Neural cell (in vitro differentiated cells): Measurements from ENCODE around the gene SLC35B2. TPM values are rescaled to one million over a fixed set of nuclear protein-coding genes. Genes with fewer than 3 reads are reported as not detected.

Experiments used
- H2AFZ ChIP-seq: fragments of 200-600, 300-800 bp; sonication (generic), shearing (Covaris generic); 2 replicates; pipeline ENCODE4 v1.6.0; 2014; ENCODE audit warnings: low read depth, mild to moderate bottlenecking, antibody characterized with exemption, low read length, moderate library complexity
- H3F3A ChIP-seq: fragments of 200-600 bp; shearing (Covaris generic); 2 replicates; pipeline ENCODE4 v1.6.1; 2016; ENCODE audit warnings: mild to moderate bottlenecking, moderate library complexity, mixed read lengths, antibody characterized with exemption, low read length; ENCODE audit not compliant: insufficient read depth, poor library complexity, severe bottlenecking
- H3K27ac ChIP-seq: fragments of 200-600, 300-800 bp; sonication (generic), shearing (Covaris generic); 2 replicates; pipeline ENCODE4 v1.5.1; 2014; ENCODE audit warnings: mild to moderate bottlenecking, low read length, moderate library complexity
- H3K27me3 ChIP-seq: fragments of 300-800, 200-600 bp; sonication (generic), shearing (Covaris generic); 2 replicates; pipeline ENCODE4 v1.6.0; 2014; ENCODE audit warnings: mild to moderate bottlenecking, low read depth, low read length, moderate library complexity; ENCODE audit not compliant: insufficient read depth
- H3K36me3 ChIP-seq: fragments of 300-800, 200-600 bp; sonication (generic), shearing (Covaris generic); 2 replicates; pipeline ENCODE4 v1.5.1; 2014; ENCODE audit warnings: mild to moderate bottlenecking, antibody characterized with exemption, low read length, moderate library complexity; ENCODE audit not compliant: insufficient read depth
- H3K4me2 ChIP-seq: fragments of 300-800, 200-600 bp; sonication (generic), shearing (Covaris generic); 2 replicates; pipeline ENCODE4 v1.6.0; 2014; ENCODE audit warnings: mild to moderate bottlenecking, low read length
- H3K4me3 ChIP-seq: fragments of 300-800, 200-600 bp; sonication (generic), shearing (Covaris generic); 2 replicates; pipeline ENCODE4 v1.5.1; 2014; ENCODE audit warnings: mild to moderate bottlenecking, low read length, moderate library complexity
- H3K79me2 ChIP-seq: fragments of 200-600 bp; shearing (Covaris generic); replicated peaks from 2 replicates; pipeline ENCODE4 v1.6.0; 2014; ENCODE audit warnings: mild to moderate bottlenecking, low read length, moderate library complexity; ENCODE audit not compliant: insufficient read depth
- H3K9ac ChIP-seq: fragments of 300-800, 200-600 bp; sonication (generic), shearing (Covaris generic); 2 replicates; pipeline ENCODE4 v1.6.1; 2016; ENCODE audit warnings: mild to moderate bottlenecking, low read length, mixed read lengths
- H3K9me2 ChIP-seq: fragments of 200-600 bp; shearing (Covaris generic); 2 replicates; pipeline ENCODE4 v1.6.1; 2016; ENCODE audit warnings: mild to moderate bottlenecking, low read length, mixed read lengths; ENCODE audit not compliant: insufficient read depth
- H3K9me3 ChIP-seq: fragments of 200-600, 300-800 bp; sonication (generic), shearing (Covaris generic); 2 replicates; pipeline ENCODE4 v1.6.1; 2016; ENCODE audit warnings: mild to moderate bottlenecking, mixed run types, low read length, moderate library complexity, mixed read lengths
- H4K20me1 ChIP-seq: fragments of 200-600 bp; shearing (Covaris generic); 2 replicates; pipeline ENCODE4 v1.6.1; 2016; ENCODE audit warnings: mild to moderate bottlenecking, mixed run types; ENCODE audit not compliant: insufficient read depth
- CTCF ChIP-seq: fragments of 450-650 bp; IDR thresholded peaks from 2 replicates; pipeline ENCODE4 v1.5.1; 2014; ENCODE audit warnings: antibody characterized with exemption, mild to moderate bottlenecking, moderate library complexity; ENCODE audit not compliant: poor library complexity, severe bottlenecking
- EP300 ChIP-seq: fragments of 450-650 bp; conservative IDR thresholded peaks from 2 replicates; pipeline ENCODE4 v1.6.1; 2014; ENCODE audit warnings: antibody characterized with exemption, mild to moderate bottlenecking, moderate library complexity; ENCODE audit not compliant: poor library complexity, severe bottlenecking
- EZH2 ChIP-seq: fragments of 200-600, 300-800 bp; shearing (Covaris generic), sonication (generic); IDR thresholded peaks from 2 replicates; pipeline ENCODE4 v1.6.1; 2014; ENCODE audit warnings: antibody characterized with exemption, low read length, borderline replicate concordance, mild to moderate bottlenecking; ENCODE audit not compliant: insufficient read depth, poor library complexity, severe bottlenecking
- MXI1 ChIP-seq: fragments of 450-650 bp; conservative IDR thresholded peaks from 2 replicates; pipeline ENCODE4 v1.6.1; 2014; ENCODE audit warnings: antibody characterized with exemption, mild to moderate bottlenecking; ENCODE audit not compliant: poor library complexity, severe bottlenecking
- POLR2AphosphoS5 ChIP-seq: IDR thresholded peaks from 2 replicates; pipeline ENCODE4 v1.6.1; 2012
- RAD21 ChIP-seq: fragments of 450-650 bp; conservative IDR thresholded peaks from 2 replicates; pipeline ENCODE4 v1.6.1; 2014; ENCODE audit warnings: antibody characterized with exemption, mild to moderate bottlenecking, moderate library complexity
- SMC3 ChIP-seq: fragments of 450-650 bp; conservative IDR thresholded peaks from 2 replicates; pipeline ENCODE4 v1.6.1; 2014; ENCODE audit warnings: antibody characterized with exemption, mild to moderate bottlenecking, moderate library complexity; ENCODE audit not compliant: poor library complexity
- TAF1 ChIP-seq: IDR thresholded peaks from 2 replicates; pipeline ENCODE4 v1.6.1; 2012; ENCODE audit warnings: low read depth
- polyA plus RNA-seq: library from polyadenylated mRNA; depleted of rRNA; stranded (reverse); fragments of >200 nt; gene quantifications from 2 replicates; pipeline ENCODE4 v1.2.3, GENCODE V29; 2014
- TF ChIP-seq, protein P1 (sequence below): IDR thresholded peaks from 2 replicates; pipeline ENCODE4 v1.6.1; 2012; ENCODE audit warnings: borderline replicate concordance

Gene SLC35B2
- polyA plus RNA-seq, 1 donor from 2014 or later = 44.5 TPM

DNA sequence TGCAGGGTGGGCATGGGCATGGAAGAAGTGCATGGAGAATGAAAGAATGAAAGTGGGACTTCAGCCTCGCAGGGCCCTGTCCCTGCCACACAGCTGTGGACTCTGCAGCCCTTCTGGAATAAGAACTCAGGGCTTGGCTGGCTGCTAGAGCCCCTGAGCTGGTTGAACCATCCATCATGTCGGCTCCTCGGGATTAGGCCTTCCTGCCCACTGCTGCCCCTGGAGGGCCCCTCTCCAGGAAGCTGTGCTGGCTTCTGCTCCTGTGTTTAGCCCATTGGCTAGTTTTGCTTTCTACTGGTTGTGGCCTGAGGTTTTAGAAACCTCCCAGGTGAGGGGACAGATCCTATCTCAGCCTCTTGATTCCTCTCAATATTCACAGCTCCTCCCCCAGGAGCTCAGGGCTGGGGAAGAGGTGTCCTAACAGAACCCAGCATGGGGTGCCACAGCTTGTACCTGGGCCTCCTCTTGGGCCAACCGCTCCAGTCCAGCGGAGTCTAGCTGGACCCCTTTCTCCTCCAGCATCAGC, 47.9 kb upstream of the SLC35B2 start:
- Histone ChIP-seq H3K27ac (no peak overlapping the region), H3K79me2 (no peaks in the 10 kb centered on the region), H3K9me3 (no peaks in the 10 kb centered on the region), H3K9me2 (no peaks in the 10 kb centered on the region), H3F3A (no peaks in the 10 kb centered on the region), H3K4me2 (no peak overlapping the region), H3K9ac (no peak overlapping the region), H3K36me3 (peaks cover 7% of the 10 kb centered on the region), H3K4me3 (no peak overlapping the region), H2AFZ (no peak overlapping the region), H4K20me1 (no peaks in the 10 kb centered on the region), H3K27me3 (no peaks in the 10 kb centered on the region)
- TF ChIP-seq POLR2AphosphoS5 = no peak
- no peak for TF ChIP-seq CTCF
- no peak for TF ChIP-seq MXI1
- no peak for TF ChIP-seq TAF1
- no peak for TF ChIP-seq EZH2
- no peak for TF ChIP-seq RAD21
- TF ChIP-seq SMC3 = no peak
- TF ChIP-seq, protein P1, sequence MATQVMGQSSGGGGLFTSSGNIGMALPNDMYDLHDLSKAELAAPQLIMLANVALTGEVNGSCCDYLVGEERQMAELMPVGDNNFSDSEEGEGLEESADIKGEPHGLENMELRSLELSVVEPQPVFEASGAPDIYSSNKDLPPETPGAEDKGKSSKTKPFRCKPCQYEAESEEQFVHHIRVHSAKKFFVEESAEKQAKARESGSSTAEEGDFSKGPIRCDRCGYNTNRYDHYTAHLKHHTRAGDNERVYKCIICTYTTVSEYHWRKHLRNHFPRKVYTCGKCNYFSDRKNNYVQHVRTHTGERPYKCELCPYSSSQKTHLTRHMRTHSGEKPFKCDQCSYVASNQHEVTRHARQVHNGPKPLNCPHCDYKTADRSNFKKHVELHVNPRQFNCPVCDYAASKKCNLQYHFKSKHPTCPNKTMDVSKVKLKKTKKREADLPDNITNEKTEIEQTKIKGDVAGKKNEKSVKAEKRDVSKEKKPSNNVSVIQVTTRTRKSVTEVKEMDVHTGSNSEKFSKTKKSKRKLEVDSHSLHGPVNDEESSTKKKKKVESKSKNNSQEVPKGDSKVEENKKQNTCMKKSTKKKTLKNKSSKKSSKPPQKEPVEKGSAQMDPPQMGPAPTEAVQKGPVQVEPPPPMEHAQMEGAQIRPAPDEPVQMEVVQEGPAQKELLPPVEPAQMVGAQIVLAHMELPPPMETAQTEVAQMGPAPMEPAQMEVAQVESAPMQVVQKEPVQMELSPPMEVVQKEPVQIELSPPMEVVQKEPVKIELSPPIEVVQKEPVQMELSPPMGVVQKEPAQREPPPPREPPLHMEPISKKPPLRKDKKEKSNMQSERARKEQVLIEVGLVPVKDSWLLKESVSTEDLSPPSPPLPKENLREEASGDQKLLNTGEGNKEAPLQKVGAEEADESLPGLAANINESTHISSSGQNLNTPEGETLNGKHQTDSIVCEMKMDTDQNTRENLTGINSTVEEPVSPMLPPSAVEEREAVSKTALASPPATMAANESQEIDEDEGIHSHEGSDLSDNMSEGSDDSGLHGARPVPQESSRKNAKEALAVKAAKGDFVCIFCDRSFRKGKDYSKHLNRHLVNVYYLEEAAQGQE = no peak
- TF ChIP-seq EP300 = no peak

DNA sequence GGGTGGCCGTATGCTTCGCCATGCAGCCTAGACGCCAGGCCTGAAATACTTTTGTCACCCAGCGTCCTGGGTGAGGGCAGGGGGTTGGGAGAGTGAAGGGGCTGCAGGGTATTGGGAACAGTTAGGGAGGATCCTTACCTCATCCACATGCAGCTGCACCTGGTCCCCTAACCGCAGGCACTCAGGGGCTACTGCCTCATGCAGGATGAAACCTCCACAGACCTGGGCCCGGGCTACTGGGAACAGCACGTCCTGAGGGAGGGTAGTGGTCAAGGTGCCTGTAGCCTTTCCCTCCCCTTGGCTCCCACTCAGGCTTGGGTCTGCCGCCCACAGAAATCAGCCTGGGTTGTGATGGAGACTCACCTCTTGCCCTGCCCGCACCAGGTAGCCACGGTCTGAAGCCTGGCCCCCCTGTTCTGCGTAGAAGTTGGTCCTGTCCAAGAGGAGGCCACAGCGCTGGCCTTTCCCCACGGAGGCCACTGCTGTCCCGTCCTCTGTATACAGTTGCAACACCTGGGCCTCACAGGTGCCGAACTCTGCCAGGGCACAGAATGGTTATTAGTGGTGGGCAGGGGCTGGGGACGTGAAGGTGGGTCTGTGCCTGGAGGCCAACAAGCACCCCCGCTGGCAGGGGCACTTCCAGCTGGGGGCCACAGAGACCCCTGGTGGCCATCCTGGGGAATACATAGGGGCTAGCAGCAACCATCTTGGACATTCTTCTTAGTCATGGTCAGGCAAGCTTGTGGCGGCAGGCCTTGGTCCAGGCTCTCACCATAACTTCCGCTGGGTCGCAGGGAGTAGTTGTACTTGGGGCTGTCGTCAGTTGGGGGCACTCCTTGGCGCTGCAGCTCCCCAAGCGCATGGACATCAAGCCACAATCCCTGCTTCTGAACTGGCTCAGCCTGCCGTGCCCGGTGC, 47.2 kb upstream of the SLC35B2 start:
- Histone ChIP-seq H3K9me2 (no peaks in the 10 kb centered on the region), H3K79me2 (no peaks in the 10 kb centered on the region), H3K4me3 (no peak overlapping the region), H3K36me3 (peaks cover 4% of the 10 kb centered on the region), H3K9me3 (no peaks in the 10 kb centered on the region), H3K27me3 (no peaks in the 10 kb centered on the region), H3K27ac (no peak overlapping the region), H3K4me2 (no peak overlapping the region), H3K9ac (no peak overlapping the region), H3F3A (no peaks in the 10 kb centered on the region), H2AFZ (no peak overlapping the region), H4K20me1 (no peaks in the 10 kb centered on the region)
- TF ChIP-seq CTCF = peak; percentile 73
- TF ChIP-seq EP300 = no peak
- TF ChIP-seq SMC3 = peak; percentile 73
- TF ChIP-seq RAD21 = peak; percentile 55
